B cell (primary cell): ENCODE results near the gene EPHB4. TPM values are rescaled to one million over a fixed set of nuclear protein-coding genes. Genes with fewer than 3 reads are reported as not detected.
"Not testable (repeated sequence)": the region's sequence is repeated elsewhere in the genome, so short reads cannot be mapped to it uniquely, and the experiment has no call there.

Experiments
- ATAC-seq: fragments of 200-7000 bp; cut with Tn5 transposase; one replicate; pipeline ENCODE4 v1.10.0; 2021; ENCODE audit warnings: low read depth, mild to moderate bottlenecking, moderate number of reproducible peaks, moderate library complexity
- CTCF ChIA-PET: fragments of 350-600 bp; sonication (Branson Sonifier 250); formaldehyde crosslinking; loops from one replicate; lab custom pipeline; 2021; ENCODE audit warnings: antibody characterized with exemption, inconsistent platforms; lab: Charles Lee
- POLR2A ChIA-PET: fragments of 350-600 bp; sonication (Branson Sonifier 250); formaldehyde crosslinking; loops from one replicate; lab custom pipeline; 2021; ENCODE audit warnings: antibody characterized with exemption; lab: Charles Lee
- DNase-seq: peaks from one replicate; pipeline ENCODE4 v3.0.0; 2013
- H2AFZ ChIP-seq: 2 replicates; pipeline ENCODE4 v1.6.1; 2012; ENCODE audit warnings: mild to moderate bottlenecking, low read depth, low read length; ENCODE audit not compliant: insufficient read depth, poor library complexity, severe bottlenecking
- H3K27ac ChIP-seq, 2 donors: 1 replicate in 1 of 2; 2 replicates in 1 of 2; pipeline ENCODE4 v1.5.1; 2012 to 2013; ENCODE audit warnings: low read length in 2 of 2, mild to moderate bottlenecking in 2 of 2, moderate library complexity in 1 of 2
- H3K27me3 ChIP-seq, 4 experiments: fragments of 200-600 bp in 1 of 4; sonication (generic) in 1 of 4; replicated peaks in 1 of 4; 1 replicate in 2 of 4; 2 replicates in 2 of 4; pipeline versions ENCODE4 v1.6.1 to v1.7.0; 2013 to 2016; ENCODE audit warnings: low read length in 3 of 4, mild to moderate bottlenecking in 2 of 4, mixed read lengths in 1 of 4, moderate library complexity in 1 of 4; ENCODE audit not compliant: insufficient read depth in 4 of 4, control insufficient read depth in 3 of 4; ENCODE audit errors: control extremely low read depth in 1 of 4
- H3K36me3 ChIP-seq, 2 experiments: replicated peaks in 1 of 2; 1 replicate in 1 of 2; 2 replicates in 1 of 2; pipeline versions ENCODE4 v1.6.1 to v1.7.1; 2013; ENCODE audit warnings: low read length in 1 of 2; ENCODE audit not compliant: insufficient read depth in 2 of 2, control insufficient read depth in 1 of 2; ENCODE audit errors: control extremely low read depth in 1 of 2, extremely low read depth in 1 of 2
- H3K4me1 ChIP-seq, 2 donors: fragments of 200-600 bp in 1 of 2; sonication (generic) in 1 of 2; 1 replicate in 1 of 2; 2 replicates in 1 of 2; pipeline versions ENCODE4 v1.5.1 to v1.6.1; 2013 to 2017; ENCODE audit warnings: low read length in 2 of 2; ENCODE audit not compliant: control insufficient read depth in 2 of 2, insufficient read depth in 2 of 2
- H3K4me2 ChIP-seq: replicated peaks from 2 replicates; pipeline ENCODE3; 2012; ENCODE audit warnings: mild to moderate bottlenecking, low read depth, low read length; ENCODE audit not compliant: poor library complexity, severe bottlenecking
- H3K4me3 ChIP-seq, 5 experiments: fragments of 200-600 bp in 1 of 5; sonication (generic) in 1 of 5; 1 replicate in 3 of 5; 2 replicates in 2 of 5; pipeline versions ENCODE4 v1.5.1 to v1.7.0; 2011 to 2016; ENCODE audit warnings: low read length in 4 of 5, mild to moderate bottlenecking in 4 of 5, low read depth in 2 of 5, control low read depth in 1 of 5, moderate library complexity in 1 of 5; ENCODE audit not compliant: insufficient read depth in 1 of 5; ENCODE audit errors: control extremely low read depth in 1 of 5, extremely low read depth in 1 of 5
- H3K79me2 ChIP-seq: fragments of 200-600 bp; sonication (generic); one replicate; pipeline ENCODE4 v1.6.0; 2016; ENCODE audit warnings: low read length; ENCODE audit not compliant: control insufficient read depth, insufficient read depth
- H3K9ac ChIP-seq: fragments of 200-600 bp; sonication (generic); 2 replicates; pipeline ENCODE4 v1.6.1; 2017; ENCODE audit warnings: mild to moderate bottlenecking, low read length, moderate library complexity
- H3K9me3 ChIP-seq, 3 donors: one replicate each; pipeline versions ENCODE4 v1.6.1 to v1.7.1; 2013; ENCODE audit warnings: low read length in 2 of 3; ENCODE audit not compliant: control insufficient read depth in 2 of 3, insufficient read depth in 1 of 3; ENCODE audit errors: control extremely low read depth in 1 of 3
- H4K20me1 ChIP-seq: 2 replicates; pipeline ENCODE4 v1.6.0; 2012; ENCODE audit warnings: mild to moderate bottlenecking, low read length; ENCODE audit not compliant: insufficient read depth, control insufficient read depth, poor library complexity, severe bottlenecking
- H3K27ac Mint-ChIP-seq: one replicate; pipeline ENCODE4 v1.8.0; 2021; ENCODE audit warnings: mixed read lengths
- H3K27me3 Mint-ChIP-seq: one replicate; pipeline ENCODE4 v1.8.0; 2021; ENCODE audit warnings: mixed read lengths
- H3K4me1 Mint-ChIP-seq: one replicate; pipeline ENCODE4 v1.8.0; 2021; ENCODE audit warnings: mixed read lengths
- H3K4me3 Mint-ChIP-seq: one replicate; pipeline ENCODE4 v1.8.0; 2021; ENCODE audit warnings: mixed read lengths
- H3K9me3 Mint-ChIP-seq: one replicate; pipeline ENCODE4 v1.8.0; 2022; ENCODE audit warnings: mixed read lengths; ENCODE audit not compliant: insufficient read depth
- CTCF ChIP-seq: fragments of 200-600 bp; IDR thresholded peaks from one replicate; pipeline ENCODE4 v1.8.0; 2022; ENCODE audit warnings: antibody characterized with exemption, mild to moderate bottlenecking
- EZH2 ChIP-seq: IDR thresholded peaks from 2 replicates; pipeline ENCODE4 v1.6.1; 2012; ENCODE audit warnings: borderline replicate concordance, low read depth, mild to moderate bottlenecking, moderate library complexity, low read length; ENCODE audit not compliant: insufficient read depth, poor library complexity, severe bottlenecking
- WGBS: methylation state at CpG from one replicate; pipeline ENCODE4 v1.1.5; 2013; ENCODE audit warnings: missing lambda C conversion rate; ENCODE audit not compliant: insufficient coverage; 5-methylcytosine and 5-hydroxymethylcytosine counted together
- intact Hi-C: fragments of 100-400 bp; cut with micrococcal nuclease; formaldehyde crosslinking; loops from one replicate; pipeline ENCODE4 v1.10.0; 2022
- polyA plus RNA-seq: library from polyadenylated mRNA; depleted of rRNA; stranded (reverse); fragments of >200 nt; gene quantifications from 2 replicates; pipeline ENCODE4 v1.2.3, GENCODE V29; 2012
- total RNA-seq, 2 donors: library from RNA; stranded (reverse); fragments of 120-200 nt in 1 of 2; gene quantifications; 1 replicate in 1 of 2; 2 replicates in 1 of 2; pipeline versions ENCODE4 v1.2.3 to v1.2.4, GENCODE V29; 2013 to 2022

Gene EPHB4
- total and polyA plus RNA-seq, 2 donors (not counting 1 experiment from before 2014, with no cell fraction given): 3.9 to 12.0 TPM

DNA sequence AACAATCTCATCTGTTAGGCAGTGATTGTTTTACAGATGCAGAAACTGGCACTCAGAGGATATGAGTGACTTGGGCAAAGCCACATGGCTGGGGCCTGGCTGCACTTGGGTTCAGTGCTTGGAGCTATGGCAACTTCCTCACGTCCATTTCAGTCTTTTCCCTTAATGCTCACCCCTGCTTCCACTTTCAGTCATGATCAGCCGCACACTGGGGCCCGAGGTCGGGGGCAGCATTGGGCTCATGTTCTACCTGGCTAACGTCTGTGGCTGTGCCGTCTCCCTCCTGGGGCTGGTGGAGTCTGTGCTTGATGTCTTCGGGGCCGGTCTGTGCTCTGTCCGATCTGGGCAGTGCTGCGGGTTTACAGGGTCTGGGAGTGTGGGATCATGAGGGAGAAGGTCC, 28.2 kb upstream of the EPHB4 start:
- Mint-ChIP-seq H3K4me1 (peaks cover 24% of the 10 kb centered on the region), H3K9me3 (no peaks in the 10 kb centered on the region), H3K27me3 (no peaks in the 10 kb centered on the region), H3K4me3 (no peak overlapping the region), H3K27ac (peak overlapping the region; percentile 17)
- 95% methylated on average over 7 of the region's 10 CpGs for WGBS
- DNase-seq (no peak), ATAC-seq (no peak)
- Histone ChIP-seq H2AFZ (no peak overlapping the region), H3K9me3 (no peaks in the 10 kb centered on the region), H3K4me2 (no peak overlapping the region), H3K27me3 (no peaks in the 10 kb centered on the region), H3K9ac (no peak overlapping the region), H3K79me2 (peaks cover 55% of the 10 kb centered on the region), H3K4me1 (peaks cover 11 to 23% of the 10 kb centered on the region in 2 donors), H4K20me1 (peaks cover 56% of the 10 kb centered on the region), H3K4me3 (no peak overlapping the region), H3K27ac (no peak overlapping the region), H3K36me3 (peaks cover 0 to 35% of the 10 kb centered on the region in 2 experiments)
- ChIA-PET POLR2A (no interaction called here), CTCF (interaction anchor here (1.6 kb wide), 1 partner anchor 56 kb away, joined by 3 read pairs; no protein-coding TSS in a partner anchor)
- intact Hi-C loops: no loop called here
- no peak for TF ChIP-seq EZH2
- TF ChIP-seq CTCF: no peak

DNA sequence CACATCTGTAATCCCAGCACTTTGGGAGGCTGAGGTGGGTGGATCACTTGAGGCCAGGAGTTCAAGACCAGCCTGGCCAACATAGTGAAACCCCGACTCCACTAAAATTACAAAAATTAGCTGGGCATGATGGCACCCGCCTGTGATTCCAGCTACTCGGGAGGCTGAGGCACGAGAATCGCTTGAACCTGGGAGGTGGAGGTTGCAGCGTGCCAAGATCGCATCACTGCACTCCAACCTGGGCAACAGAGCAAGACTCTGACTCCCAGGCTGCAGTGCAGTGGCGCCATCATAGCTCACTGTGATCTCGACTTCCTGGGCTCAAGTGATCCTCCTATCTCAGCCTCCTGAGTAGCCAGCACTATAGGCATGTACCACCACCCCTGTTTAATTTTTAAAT, 27.6 kb upstream of the EPHB4 start:
- not testable (repeated sequence) for H3K4me3 Mint-ChIP-seq, H3K9me3 ChIP-seq
- WGBS: 98% methylated on average over 8 of the region's 9 CpGs

More for the DNA sequence above, 27.6 kb upstream of the EPHB4 start:
- CTCF ChIA-PET: interaction anchor here (0.6 to 6.7 kb wide), 3 partner anchors 21 to 150 kb away, joined by 3 to 101 read pairs (median 36); partner anchors contain the start of genes POP7 and SRRT
- H3K9me3 Mint-ChIP-seq, ATAC-seq, H3K9ac ChIP-seq, H3K27me3 ChIP-seq, H2AFZ ChIP-seq, DNase-seq, H3K27me3 Mint-ChIP-seq, H3K4me2 ChIP-seq, H3K27ac ChIP-seq, H3K4me3 ChIP-seq, POLR2A ChIA-PET, H3K27ac Mint-ChIP-seq: not testable (repeated sequence)
- Histone ChIP-seq H3K36me3 (peaks cover 0 to 28% of the 10 kb centered on the region in 2 experiments), H3K79me2 (peaks cover 55% of the 10 kb centered on the region), H3K4me1 (peaks cover 11 to 23% of the 10 kb centered on the region in 2 donors), H4K20me1 (peaks cover 54% of the 10 kb centered on the region)
- peaks cover 24% of the 10 kb centered on the region for H3K4me1 Mint-ChIP-seq
- intact Hi-C loops: loop anchor here (5.0 kb wide), 3 partner anchors 163 to 378 kb away; partner anchors contain the start of genes GIGYF1 and TSC22D4
